Measurements from ENCODE around the gene FHL5.
"Not testable (repeated sequence)": the region's sequence is repeated elsewhere in the genome, so short reads cannot be mapped to it uniquely, and the experiment has no call there.

The FHL5 gene

DNA sequence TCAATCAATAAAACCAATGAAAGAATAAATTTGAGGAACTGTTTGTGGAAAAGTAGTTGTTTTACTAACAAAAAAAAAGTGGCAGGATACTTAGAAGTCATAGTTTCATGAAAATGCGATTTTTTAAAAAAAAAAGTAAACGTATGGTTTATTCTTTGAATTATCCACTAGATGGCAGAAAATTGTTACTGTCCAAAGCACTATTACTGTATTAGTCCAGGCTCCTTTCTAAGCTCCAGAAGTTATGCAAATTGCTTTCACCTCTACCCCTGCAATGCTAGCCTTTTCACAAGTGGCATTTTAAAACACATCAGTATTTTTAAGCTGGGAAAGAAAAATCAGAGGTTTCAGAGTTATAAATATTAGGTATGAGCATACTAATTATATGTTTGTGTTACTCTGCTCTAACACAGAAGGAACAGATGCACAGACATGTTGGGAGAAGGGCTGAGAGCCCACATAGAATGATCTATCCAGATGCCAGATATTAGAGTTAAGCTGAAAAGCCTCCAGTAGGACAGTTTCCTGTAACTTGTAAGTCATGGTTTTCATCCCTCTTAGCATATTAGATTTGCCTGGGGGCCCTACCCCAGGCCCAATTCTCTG, 63.9 kb downstream of the FHL5 start:
- TF ChIP-seq, protein P1, sequence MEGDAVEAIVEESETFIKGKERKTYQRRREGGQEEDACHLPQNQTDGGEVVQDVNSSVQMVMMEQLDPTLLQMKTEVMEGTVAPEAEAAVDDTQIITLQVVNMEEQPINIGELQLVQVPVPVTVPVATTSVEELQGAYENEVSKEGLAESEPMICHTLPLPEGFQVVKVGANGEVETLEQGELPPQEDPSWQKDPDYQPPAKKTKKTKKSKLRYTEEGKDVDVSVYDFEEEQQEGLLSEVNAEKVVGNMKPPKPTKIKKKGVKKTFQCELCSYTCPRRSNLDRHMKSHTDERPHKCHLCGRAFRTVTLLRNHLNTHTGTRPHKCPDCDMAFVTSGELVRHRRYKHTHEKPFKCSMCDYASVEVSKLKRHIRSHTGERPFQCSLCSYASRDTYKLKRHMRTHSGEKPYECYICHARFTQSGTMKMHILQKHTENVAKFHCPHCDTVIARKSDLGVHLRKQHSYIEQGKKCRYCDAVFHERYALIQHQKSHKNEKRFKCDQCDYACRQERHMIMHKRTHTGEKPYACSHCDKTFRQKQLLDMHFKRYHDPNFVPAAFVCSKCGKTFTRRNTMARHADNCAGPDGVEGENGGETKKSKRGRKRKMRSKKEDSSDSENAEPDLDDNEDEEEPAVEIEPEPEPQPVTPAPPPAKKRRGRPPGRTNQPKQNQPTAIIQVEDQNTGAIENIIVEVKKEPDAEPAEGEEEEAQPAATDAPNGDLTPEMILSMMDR (IDR thresholded peaks at IDR 0.05; ENCODE audit: borderline replicate concordance, insufficient read depth, low read depth, low read length), result no peak
- no peak overlapping the region for H3K4me3 ChIP-seq (ENCODE audit: low read depth, low read length)

DNA sequence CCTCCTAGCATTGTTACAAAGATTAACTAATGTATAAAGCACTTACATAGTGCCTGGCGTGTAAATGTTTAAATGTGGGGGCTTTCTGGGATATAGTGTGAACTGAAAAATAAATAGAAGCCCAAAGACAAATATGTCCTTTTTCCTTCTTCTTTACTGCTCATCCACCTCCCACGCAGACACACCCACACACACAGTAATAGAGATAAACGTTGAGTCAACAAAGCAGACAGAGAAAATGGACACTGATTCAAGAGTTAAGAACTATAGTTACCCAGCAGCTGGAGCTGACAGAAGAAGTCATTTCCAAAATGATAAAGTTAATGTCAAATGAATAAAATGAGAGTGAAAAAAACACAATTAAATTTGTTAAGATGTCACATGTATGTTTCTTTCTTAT, 68.3 kb downstream of the FHL5 start:
- TF ChIP-seq, protein P1 (IDR thresholded peaks at IDR 0.05; ENCODE audit: borderline replicate concordance, insufficient read depth, low read depth, low read length), result no peak
- no peak overlapping the region for H3K4me3 ChIP-seq (ENCODE audit: low read depth, low read length)

DNA sequence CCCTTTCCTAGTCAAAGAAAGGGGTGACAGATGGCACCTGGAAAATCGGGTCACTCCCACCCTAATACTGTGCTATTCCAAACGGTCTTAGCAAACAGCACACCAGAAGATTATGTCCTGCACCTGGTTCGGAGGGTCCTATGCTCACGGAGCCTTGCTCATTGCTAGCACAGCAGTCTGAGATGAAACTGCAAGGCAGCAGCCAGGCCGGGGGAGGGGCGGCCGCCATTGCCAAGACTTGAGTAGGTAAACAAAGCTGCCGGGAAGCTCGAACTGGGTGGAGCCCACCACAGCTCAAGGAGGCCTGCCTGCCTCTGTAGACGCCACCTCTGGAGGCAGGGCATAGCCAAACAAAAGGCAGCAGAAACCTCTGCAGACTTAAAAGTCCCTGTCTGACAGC, 75.1 kb downstream of the FHL5 start:
- H3K4me3 ChIP-seq (ENCODE audit: low read depth, low read length), result not testable (repeated sequence)

DNA sequence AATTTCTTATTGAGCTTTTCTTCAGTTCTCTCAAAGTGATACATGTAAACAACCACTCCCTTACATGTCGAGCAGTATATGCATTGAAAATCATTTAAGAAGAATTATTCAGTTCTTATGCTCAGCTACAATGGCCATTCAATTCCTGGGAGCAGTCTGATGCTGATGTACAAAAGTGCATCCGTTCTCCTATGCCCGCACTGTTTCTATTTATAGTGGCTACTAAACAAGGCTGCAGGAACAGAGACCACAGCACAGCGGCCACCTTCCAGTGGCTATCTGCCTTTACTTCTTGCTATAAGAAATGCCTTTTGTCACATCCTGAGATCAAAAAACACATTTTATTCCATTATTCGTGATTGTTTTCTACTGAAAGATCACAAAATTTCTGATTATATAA, 82.2 kb downstream of the FHL5 start:
- TF ChIP-seq, protein P1 (IDR thresholded peaks at IDR 0.05; ENCODE audit: borderline replicate concordance, insufficient read depth, low read depth, low read length), result no peak
- H3K4me3 ChIP-seq (ENCODE audit: low read depth, low read length), result no peak overlapping the region

DNA sequence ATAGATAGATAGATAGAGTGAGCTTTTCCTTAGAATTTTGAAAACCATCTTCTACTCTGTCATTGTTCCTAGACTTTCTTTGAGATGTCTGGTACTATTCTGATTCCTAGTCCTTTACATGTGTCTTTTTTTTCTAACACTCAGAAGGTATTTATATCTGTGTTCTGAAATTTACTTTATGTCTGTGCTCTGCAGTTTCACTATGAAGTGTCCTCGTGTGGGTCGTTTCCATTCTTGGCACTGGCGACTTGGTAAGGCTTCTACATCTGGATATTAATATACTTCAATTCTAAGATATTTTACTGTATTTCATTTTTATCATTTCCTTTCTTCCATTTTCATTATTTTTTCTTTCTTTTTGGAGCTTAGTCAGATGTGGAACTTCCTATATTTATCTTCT, 87.0 kb downstream of the FHL5 start:
- TF ChIP-seq, protein P1 (IDR thresholded peaks at IDR 0.05; ENCODE audit: borderline replicate concordance, insufficient read depth, low read depth, low read length), result no peak

DNA sequence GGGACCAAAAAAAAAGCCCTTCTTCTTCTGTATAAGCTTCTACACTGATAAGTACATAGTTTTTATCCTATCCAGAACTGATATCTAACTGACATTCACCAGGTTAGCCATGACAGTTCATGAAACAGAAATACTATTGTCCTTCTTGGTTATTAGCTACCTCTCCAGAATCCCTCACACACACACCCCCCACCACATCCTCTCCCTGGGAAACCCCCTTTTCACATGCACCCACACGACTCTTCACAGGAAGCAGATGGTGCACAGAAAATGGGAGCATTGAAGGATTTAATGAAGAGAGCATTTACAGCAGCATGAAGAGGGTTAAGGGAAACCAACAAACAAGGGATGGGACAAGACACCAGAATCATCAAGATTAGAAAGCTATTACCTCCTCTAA, 88.9 kb downstream of the FHL5 start:
- H3K4me3 ChIP-seq (ENCODE audit: low read depth, low read length), result no peak overlapping the region
- TF ChIP-seq, protein P1 (IDR thresholded peaks at IDR 0.05; ENCODE audit: borderline replicate concordance, insufficient read depth, low read depth, low read length), result no peak

More for the DNA sequence above, 87.0 kb downstream of the FHL5 start:
- H3K4me3 ChIP-seq (ENCODE audit: low read depth, low read length), result no peak overlapping the region

DNA sequence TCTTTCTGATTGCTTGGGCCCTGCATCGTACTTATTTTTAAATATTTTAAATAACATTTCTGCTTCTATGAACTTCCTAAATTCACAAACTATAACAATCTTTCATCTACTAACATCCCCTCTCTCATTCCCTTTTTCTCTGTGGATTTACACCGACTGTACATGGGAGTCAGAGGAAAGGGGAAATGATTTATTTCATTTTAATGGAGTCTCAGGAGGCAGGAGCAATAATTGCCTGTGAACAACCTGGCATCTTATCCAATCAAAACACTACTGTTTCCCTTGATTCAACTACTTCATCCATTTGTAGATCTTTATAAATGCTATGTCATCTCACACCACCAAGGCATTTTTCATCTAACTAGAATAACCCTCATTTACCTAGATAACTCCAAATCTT, 89.6 kb downstream of the FHL5 start:
- no peak overlapping the region for H3K4me3 ChIP-seq (ENCODE audit: low read depth, low read length)
- TF ChIP-seq, protein P1 (IDR thresholded peaks at IDR 0.05; ENCODE audit: borderline replicate concordance, insufficient read depth, low read depth, low read length), result no peak

DNA sequence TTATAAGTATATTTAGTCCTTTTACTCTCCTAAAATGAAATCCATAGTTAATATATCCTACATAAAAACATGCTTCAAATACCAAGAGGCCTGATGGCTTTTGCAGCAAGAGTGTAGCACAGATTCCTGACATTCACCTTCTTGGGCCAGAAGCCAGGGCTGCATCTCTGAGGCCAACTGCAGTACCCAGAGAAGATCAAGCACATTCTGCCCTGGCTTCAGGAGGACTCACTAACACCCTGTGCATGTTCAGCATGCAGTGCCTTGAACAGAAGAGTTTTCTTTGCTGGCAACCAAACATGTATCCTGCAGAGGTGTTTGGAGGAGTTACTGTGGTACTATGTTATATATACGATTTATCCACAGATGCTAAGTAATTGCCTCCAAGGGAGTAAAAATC, 90.3 kb downstream of the FHL5 start:
- H3K4me3 ChIP-seq (ENCODE audit: low read depth, low read length), result no peak overlapping the region
- TF ChIP-seq, protein P1 (IDR thresholded peaks at IDR 0.05; ENCODE audit: borderline replicate concordance, insufficient read depth, low read depth, low read length), result no peak

Data from GM12875 (cell line).